Measurements from ENCODE around the gene ARVCF. TPM values are rescaled to one million over a fixed set of nuclear protein-coding genes. Genes with fewer than 3 reads are reported as not detected.
A peak's percentile ranks its signal among the peaks of the same experiment; 100 is the strongest.

The ARVCF gene
- total and polyA plus RNA-seq, 12 donors, result 22.2 to 58.9 (median 32.1) TPM

GRCh38 chr22:19991395-19991644 is 25.3 kb downstream of the ARVCF start:
- no peak overlapping the region for H3K4me3 ChIP-seq
- no peaks in the 10 kb centered on the region for H3K27me3 ChIP-seq
- DNase-seq (no peak), ATAC-seq (no peak)
- H3K9me3 ChIP-seq, result no peaks in the 10 kb centered on the region
- TF ChIP-seq CTCF (IDR thresholded peaks at IDR 0.05), result no peak
- H3K4me1 ChIP-seq, result peaks cover 7 to 63% (median 31%) of the 10 kb centered on the region in 9 donors
- H3K27ac ChIP-seq, result peak overlapping the region in 6 of 10 donors; percentile 0 to 30 (median 10)
- intact Hi-C loops (cut with DNase I), result no loop called here
- no peaks in the 10 kb centered on the region for H3K36me3 ChIP-seq

GRCh38 chr22:19990609-19991394 is 25.8 kb downstream of the ARVCF start:
- no peaks in the 10 kb centered on the region for H3K9me3 ChIP-seq
- 87 to 88% methylated on average over 20 of the region's 20 CpGs for WGBS, 2 donors
- peak in 1 of 2 donors; percentile 11 for DNase-seq
- no peaks in the 10 kb centered on the region for H3K27me3 ChIP-seq
- H3K4me3 ChIP-seq, result no peak overlapping the region
- peaks cover 9 to 66% (median 37%) of the 10 kb centered on the region in 9 donors for H3K4me1 ChIP-seq
- intact Hi-C loops (cut with DNase I), result no loop called here
- TF ChIP-seq CTCF (IDR thresholded peaks at IDR 0.05), result no peak
- H3K36me3 ChIP-seq, result no peaks in the 10 kb centered on the region
- ATAC-seq, result no peak
- H3K27ac ChIP-seq, result peak overlapping the region in 4 of 10 donors; percentile 9 to 30 (median 14)

- no peaks in the 10 kb centered on the region for H3K9me3 ChIP-seq
- no peak overlapping the region for H3K27ac ChIP-seq
- ATAC-seq, result no peak
- H3K27me3 ChIP-seq, result no peaks in the 10 kb centered on the region
- H3K36me3 ChIP-seq, result no peaks in the 10 kb centered on the region
- peaks cover 15 to 66% (median 43%) of the 10 kb centered on the region in 9 donors for H3K4me1 ChIP-seq
- DNase-seq, result peak in 1 of 2 donors; percentile 1
- no peak overlapping the region for H3K4me3 ChIP-seq
- TF ChIP-seq CTCF (IDR thresholded peaks at IDR 0.05), result no peak
- intact Hi-C loops (cut with DNase I), result no loop called here
- WGBS, 2 donors, result 50 to 53% methylated on average over 2 of the region's 2 CpGs
Observed at GRCh38 chr22:19990188-19990587, 26.4 kb downstream of the ARVCF start.

GRCh38 chr22:19989725-19990067 is 26.9 kb downstream of the ARVCF start:
- ATAC-seq, result no peak
- peak in 1 of 2 donors; percentile 2 for DNase-seq
- Histone ChIP-seq H3K4me3 (no peak overlapping the region), H3K36me3 (no peaks in the 10 kb centered on the region), H3K9me3 (no peaks in the 10 kb centered on the region), H3K27me3 (no peaks in the 10 kb centered on the region), H3K27ac (peak overlapping the region in 3 of 10 donors; percentile 47 to 88 (median 88)), H3K4me1 (peaks cover 19 to 71% (median 48%) of the 10 kb centered on the region in 9 donors)
- no peak for TF ChIP-seq CTCF (IDR thresholded peaks at IDR 0.05)
- intact Hi-C loops (cut with DNase I), result no loop called here
- WGBS, 2 donors, result 78 to 87% methylated on average over 3 of the region's 3 CpGs

Data from heart right ventricle (tissue), 16 donors.